OCI-LY3 (cell line): ENCODE data around the gene SH2D1B.

Experiments used
- H2AFZ ChIP-seq: fragments of 200-600, 300-600 bp; shearing (Covaris generic); 2 replicates; pipeline ENCODE4 v1.6.0; 2014; ENCODE audit warnings: antibody characterized with exemption, low read depth, low read length
- H3K27ac ChIP-seq: fragments of 200-600, 300-600 bp; sonication (generic); 2 replicates; pipeline ENCODE4 v1.5.1; 2014; ENCODE audit warnings: mild to moderate bottlenecking, low read length, moderate library complexity, mixed read lengths
- H3K27me3 ChIP-seq: fragments of 200-600, 300-600 bp; sonication (generic); 2 replicates; pipeline ENCODE4 v1.6.1; 2014; ENCODE audit warnings: low read depth, low read length, mixed read lengths
- H3K36me3 ChIP-seq: fragments of 200-600, 300-600 bp; sonication (generic); replicated peaks from 2 replicates; pipeline ENCODE3; 2014; ENCODE audit warnings: low read depth, low read length, mixed read lengths
- H3K4me1 ChIP-seq: fragments of 300-600, 200-600 bp; sonication (generic); 2 replicates; pipeline ENCODE4 v1.6.1; 2014; ENCODE audit warnings: low read length, mixed read lengths
- H3K4me2 ChIP-seq: fragments of 200-600, 300-600 bp; sonication (generic); 2 replicates; pipeline ENCODE4 v1.6.1; 2014; ENCODE audit warnings: low read length, mixed read lengths
- H3K4me3 ChIP-seq: fragments of 300-600, 200-600 bp; sonication (generic); 2 replicates; pipeline ENCODE4 v1.5.1; 2014; ENCODE audit warnings: antibody characterized with exemption, mild to moderate bottlenecking, low read length, moderate library complexity
- H3K79me2 ChIP-seq: fragments of 300-600, 200-600 bp; shearing (Covaris generic); 2 replicates; pipeline ENCODE4 v1.6.1; 2014; ENCODE audit warnings: mild to moderate bottlenecking, low read length, mixed read lengths
- H3K9ac ChIP-seq: fragments of 300-600, 200-600 bp; shearing (Covaris generic); 2 replicates; pipeline ENCODE4 v1.6.0; 2014; ENCODE audit warnings: mild to moderate bottlenecking, low read length, moderate library complexity
- H3K9me3 ChIP-seq: fragments of 200-600, 300-600 bp; shearing (Covaris generic); 2 replicates; pipeline ENCODE4 v1.6.1; 2014; ENCODE audit warnings: low read length, mixed read lengths; ENCODE audit not compliant: insufficient read depth
- H4K20me1 ChIP-seq: fragments of 200-600, 300-600 bp; sonication (generic); 2 replicates; pipeline ENCODE4 v1.6.1; 2016; ENCODE audit warnings: low read length, mixed read lengths; ENCODE audit not compliant: insufficient read depth
- CTCF ChIP-seq: fragments of 200-600, 300-600 bp; sonication (generic); IDR thresholded peaks from 2 replicates; pipeline ENCODE4 v1.5.1; 2014; ENCODE audit warnings: antibody characterized with exemption, low read length, low read depth
- EZH2phosphoT487 ChIP-seq: fragments of 200-600 bp; shearing (Covaris generic); IDR thresholded peaks from 2 replicates; pipeline ENCODE4 v1.6.1; 2018; ENCODE audit warnings: antibody characterized with exemption, mixed run types, low read depth

The SH2D1B gene

DNA sequence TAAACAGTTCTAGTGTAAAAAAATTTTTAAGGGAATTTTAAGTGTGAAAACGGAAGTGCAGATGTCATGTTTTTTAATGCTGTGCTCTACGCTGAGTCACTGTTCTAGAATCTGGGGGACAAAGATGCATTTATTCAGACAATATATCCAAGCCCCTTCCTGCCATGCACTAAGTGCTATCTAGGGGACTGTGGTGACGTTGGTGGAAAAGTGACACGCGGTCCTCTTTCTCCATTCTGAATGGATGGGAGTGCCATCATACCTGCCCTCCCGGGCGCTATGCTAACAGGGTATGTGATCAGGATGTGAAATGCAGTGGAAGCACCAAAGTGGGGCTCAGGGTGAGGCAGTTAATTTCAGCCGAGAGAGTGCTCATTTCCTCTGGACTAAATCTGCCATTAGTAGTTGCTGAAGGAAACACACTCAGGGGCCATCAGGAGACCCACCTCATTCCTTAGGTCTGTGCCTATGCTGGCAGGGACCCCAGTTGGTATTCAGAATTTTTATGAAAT is 23.8 kb downstream of the SH2D1B start:
- H3K36me3 ChIP-seq: no peaks in the 10 kb centered on the region
- no peak overlapping the region for H3K4me3 ChIP-seq
- no peak overlapping the region for H3K27ac ChIP-seq
- no peak overlapping the region for H3K4me2 ChIP-seq
- peaks cover 8% of the 10 kb centered on the region for H3K4me1 ChIP-seq
- no peaks in the 10 kb centered on the region for H3K79me2 ChIP-seq
- H4K20me1 ChIP-seq: no peaks in the 10 kb centered on the region; the same call in 1 of the 2 replicates
- H3K9ac ChIP-seq: no peak overlapping the region
- H2AFZ ChIP-seq: no peak overlapping the region
- TF ChIP-seq CTCF: no peak
- peaks cover 56% of the 10 kb centered on the region for H3K27me3 ChIP-seq
- H3K9me3 ChIP-seq: no peaks in the 10 kb centered on the region

GRCh38 chr1:162387226-162388082 is 24.5 kb downstream of the SH2D1B start:
- no peak overlapping the region for H3K27ac ChIP-seq
- no peaks in the 10 kb centered on the region for H3K9me3 ChIP-seq
- no peaks in the 10 kb centered on the region for H3K79me2 ChIP-seq
- peaks cover 8% of the 10 kb centered on the region for H3K4me1 ChIP-seq
- no peaks in the 10 kb centered on the region for H3K36me3 ChIP-seq
- H3K4me2 ChIP-seq: no peak overlapping the region
- no peak for TF ChIP-seq EZH2phosphoT487
- TF ChIP-seq CTCF: no peak
- peaks cover 56% of the 10 kb centered on the region for H3K27me3 ChIP-seq
- no peak overlapping the region for H2AFZ ChIP-seq
- no peak overlapping the region for H3K9ac ChIP-seq
- H3K4me3 ChIP-seq: no peak overlapping the region
- no peaks in the 10 kb centered on the region; the same call in 1 of the 2 replicates for H4K20me1 ChIP-seq

DNA sequence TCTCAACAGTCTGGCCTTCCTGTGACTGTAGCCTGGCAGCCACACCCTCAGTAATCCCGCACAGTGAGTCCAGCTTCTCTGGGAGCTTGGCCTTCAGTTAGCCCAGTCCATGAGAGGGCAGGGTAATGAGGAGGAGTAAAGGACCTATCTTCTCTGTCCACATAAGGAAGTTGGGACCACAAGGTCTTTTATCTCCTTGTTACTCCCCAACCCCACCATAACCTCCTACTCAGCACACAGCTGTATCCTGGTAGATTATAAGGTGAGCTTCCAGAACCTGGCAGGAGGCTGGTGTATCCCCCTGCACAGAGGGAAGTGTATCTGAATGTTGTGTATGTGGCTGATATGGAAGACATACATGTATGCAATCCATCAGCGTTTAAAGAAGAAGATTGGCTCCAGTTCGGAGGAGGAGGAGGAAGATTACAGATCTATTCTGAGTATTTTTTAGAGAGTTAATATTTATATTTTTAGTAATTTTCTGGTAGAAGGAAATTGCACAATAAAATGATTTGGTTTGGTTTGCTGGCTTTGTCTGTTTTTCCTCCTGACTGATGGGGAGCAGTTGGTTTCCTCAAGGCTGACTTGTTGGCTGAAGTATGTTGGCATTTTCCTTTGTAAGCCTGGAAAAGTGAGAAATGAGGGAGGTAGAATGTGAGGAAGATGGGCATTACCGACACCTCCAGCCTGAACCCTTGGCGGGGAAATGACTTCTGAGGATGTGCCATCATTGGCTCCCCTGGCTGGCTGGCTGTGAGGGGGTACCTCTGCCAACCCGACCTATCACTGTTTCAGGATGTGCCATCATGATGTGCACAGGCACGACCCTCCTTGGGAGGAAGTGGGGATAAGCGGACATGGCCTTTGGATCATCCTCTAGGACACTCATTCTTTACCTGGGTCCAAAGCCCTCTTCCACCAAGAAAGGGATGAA is 25.4 kb downstream of the SH2D1B start:
- no peaks in the 10 kb centered on the region; the same call in 1 of the 2 replicates for H4K20me1 ChIP-seq
- H3K36me3 ChIP-seq: no peaks in the 10 kb centered on the region
- H3K9me3 ChIP-seq: no peaks in the 10 kb centered on the region
- H3K27ac ChIP-seq: no peak overlapping the region
- H3K4me3 ChIP-seq: no peak overlapping the region
- H3K9ac ChIP-seq: no peak overlapping the region
- no peaks in the 10 kb centered on the region for H3K79me2 ChIP-seq
- H3K4me2 ChIP-seq: no peak overlapping the region
- peaks cover 8% of the 10 kb centered on the region for H3K4me1 ChIP-seq
- H2AFZ ChIP-seq: no peak overlapping the region
- TF ChIP-seq CTCF (no peak), EZH2phosphoT487 (no peak)
- H3K27me3 ChIP-seq: peaks cover 58% of the 10 kb centered on the region

DNA sequence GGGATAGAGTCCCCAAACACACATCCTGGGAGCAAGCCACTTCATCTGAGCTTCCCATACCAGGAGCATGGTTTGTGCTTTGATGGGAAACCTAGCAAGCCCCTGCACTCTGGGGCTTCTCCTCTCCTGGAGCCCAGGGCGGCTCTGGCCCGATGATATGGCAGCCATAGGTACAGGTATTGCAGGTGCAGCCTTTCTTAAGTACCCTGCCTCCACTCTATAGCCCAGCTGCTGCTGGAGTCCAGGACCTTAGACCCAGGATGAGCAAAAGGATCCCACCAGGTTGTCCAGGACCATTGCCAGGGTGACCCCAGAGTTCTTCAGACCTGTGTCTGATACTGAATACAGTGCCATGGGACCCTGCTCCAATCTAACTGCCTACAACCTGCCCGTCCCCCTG is 26.2 kb downstream of the SH2D1B start:
- no peak overlapping the region for H2AFZ ChIP-seq
- no peaks in the 10 kb centered on the region for H3K9me3 ChIP-seq
- H3K27ac ChIP-seq: no peak overlapping the region
- H3K36me3 ChIP-seq: no peaks in the 10 kb centered on the region
- H3K27me3 ChIP-seq: peaks cover 52% of the 10 kb centered on the region
- peaks cover 8% of the 10 kb centered on the region for H3K4me1 ChIP-seq
- no peak overlapping the region for H3K4me2 ChIP-seq
- H3K4me3 ChIP-seq: no peak overlapping the region
- H3K79me2 ChIP-seq: no peaks in the 10 kb centered on the region
- H3K9ac ChIP-seq: no peak overlapping the region
- no peaks in the 10 kb centered on the region; the same call in 1 of the 2 replicates for H4K20me1 ChIP-seq
- TF ChIP-seq CTCF: no peak
- no peak for TF ChIP-seq EZH2phosphoT487
